Measurements from ENCODE around the gene DPEP2NB.
"Not testable (repeated sequence)": the region's sequence is repeated elsewhere in the genome, so short reads cannot be mapped to it uniquely, and the experiment has no call there.

DPEP2NB gene

DNA sequence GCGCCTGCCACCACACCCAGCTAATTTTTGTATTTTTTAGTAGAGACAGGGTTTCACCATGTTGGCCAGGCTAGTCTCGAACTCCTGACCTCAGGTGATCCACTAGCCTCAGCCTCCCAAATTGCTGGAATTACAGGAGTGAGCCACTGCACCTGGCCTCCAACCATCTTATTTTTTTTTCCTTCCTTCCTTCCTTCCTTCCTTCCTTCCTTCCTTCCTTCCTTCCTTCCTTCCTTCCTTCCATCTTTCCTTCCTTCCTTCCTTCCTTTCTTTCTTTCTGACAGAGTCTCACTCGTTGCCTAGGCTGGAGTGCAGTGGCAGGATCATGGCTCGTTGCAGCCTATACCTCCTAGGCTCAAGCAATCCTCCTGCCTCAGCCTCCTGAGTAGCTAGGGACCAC is 5.8 kb downstream of the DPEP2NB start:
- not testable (repeated sequence) for DNase-seq

DNA sequence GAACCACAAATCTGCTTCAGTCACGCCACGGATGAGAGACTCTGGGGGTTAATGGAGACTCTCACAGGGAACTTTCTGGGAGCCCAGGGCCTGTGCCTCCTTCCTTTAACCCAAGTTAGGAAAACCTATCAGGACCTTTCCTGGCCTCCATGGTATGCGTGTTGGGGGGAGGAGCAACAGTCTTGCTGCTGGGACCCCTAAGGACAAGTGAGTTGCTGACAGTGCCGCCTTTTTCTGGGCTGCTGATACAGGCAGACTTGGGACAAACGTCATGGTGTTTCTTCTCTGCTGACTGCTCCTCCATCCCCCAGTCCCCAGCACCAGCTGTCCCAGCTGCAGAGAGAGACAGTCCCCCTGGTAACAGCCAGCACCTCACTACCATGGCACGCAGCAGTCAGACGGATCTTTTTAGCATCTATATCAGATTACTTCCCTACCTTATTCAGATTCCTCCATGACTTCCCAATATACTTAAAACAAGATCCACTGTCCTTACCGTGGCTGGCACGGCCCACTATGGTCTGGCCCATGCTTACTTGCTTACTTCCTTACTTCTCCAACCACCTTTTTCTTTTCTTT is 6.5 kb downstream of the DPEP2NB start:
- DNase-seq = no peak

DNA sequence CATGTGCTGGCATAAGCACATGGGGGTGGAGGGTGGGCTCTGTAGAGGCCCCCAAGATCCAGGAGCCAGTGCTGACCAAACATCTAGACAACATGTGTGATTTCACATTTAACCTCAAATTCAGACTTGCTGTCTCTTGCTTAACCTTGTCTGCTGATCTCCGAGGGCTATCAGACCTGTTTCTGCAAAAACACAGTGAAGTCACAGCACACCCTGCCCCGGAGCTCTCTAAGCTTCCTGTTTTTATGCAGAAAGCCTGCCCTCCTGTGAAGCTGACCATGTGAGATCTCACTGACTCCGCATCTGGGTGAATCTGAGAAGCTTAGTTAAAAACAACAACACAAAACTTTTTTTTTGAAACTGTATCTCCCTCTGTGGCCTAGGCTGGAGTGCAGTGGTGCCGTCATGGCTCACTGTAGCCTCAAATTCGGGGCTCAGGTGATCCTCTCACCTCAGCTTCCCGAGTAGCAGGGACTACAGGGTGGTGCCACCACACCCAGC is 9.9 kb downstream of the DPEP2NB start:
- peak; percentile 96 for DNase-seq

- peak; percentile 17 for DNase-seq
Observed at GRCh38 chr16:68005211-68005610, 10.5 kb downstream of the DPEP2NB start.

DNA sequence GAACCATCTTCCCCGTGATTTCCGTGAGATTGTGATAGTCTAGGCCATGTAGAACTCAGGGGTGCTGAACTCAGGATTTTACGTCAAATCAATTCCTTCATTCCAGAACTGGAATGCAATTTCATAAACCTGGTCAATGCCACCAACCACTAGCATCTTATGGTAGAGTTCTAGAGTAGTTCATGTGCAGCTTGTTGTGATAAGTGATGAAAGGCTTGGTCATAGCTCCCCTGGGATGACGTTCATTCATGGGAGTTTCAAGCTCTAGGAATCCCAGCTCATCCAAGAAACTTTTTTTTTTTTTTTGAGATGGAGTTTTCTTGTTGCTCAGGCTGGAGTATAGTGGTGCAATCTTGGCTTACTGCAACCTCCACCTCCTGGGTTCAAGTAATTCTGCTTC is 12.7 kb downstream of the DPEP2NB start:
- no peak for DNase-seq

DNA sequence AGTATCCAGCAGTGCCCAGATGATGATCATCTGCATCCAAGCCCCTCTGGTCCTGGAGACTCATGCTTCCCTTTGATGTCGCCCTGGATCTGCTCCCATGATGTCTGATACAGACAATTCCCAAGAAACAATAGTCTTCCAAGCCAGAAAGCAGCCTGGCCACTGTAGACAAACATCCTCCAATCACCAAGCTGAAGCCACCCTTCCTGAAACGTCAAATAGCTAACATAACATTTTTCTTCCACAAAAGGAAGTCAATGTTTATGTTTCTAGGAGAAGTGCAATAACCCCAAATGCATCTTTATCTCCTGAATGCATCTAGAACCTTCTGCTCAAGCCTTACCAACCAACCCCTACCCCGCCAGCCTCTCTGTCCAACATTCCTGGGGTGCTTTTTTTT is 15.3 kb downstream of the DPEP2NB start:
- DNase-seq = peak; percentile 13

- DNase-seq = peak; percentile 77
Observed at GRCh38 chr16:67999985-68000384, 15.7 kb downstream of the DPEP2NB start.

- DNase-seq = peak; percentile 90
Observed at GRCh38 chr16:67998779-67999688, 16.7 kb downstream of the DPEP2NB start, which contains the start of gene DPEP2. TSS of gene DPEP2 (minus strand) at chr16:67999484. CDS start at chr16:67993212, 6,272 bp downstream.

GRCh38 chr16:67998231-67998778 is 17.4 kb downstream of the DPEP2NB start:
- DNase-seq = not testable (repeated sequence)

- no peak for DNase-seq
Observed at GRCh38 chr16:67996666-67997065, 19.0 kb downstream of the DPEP2NB start.

DNA sequence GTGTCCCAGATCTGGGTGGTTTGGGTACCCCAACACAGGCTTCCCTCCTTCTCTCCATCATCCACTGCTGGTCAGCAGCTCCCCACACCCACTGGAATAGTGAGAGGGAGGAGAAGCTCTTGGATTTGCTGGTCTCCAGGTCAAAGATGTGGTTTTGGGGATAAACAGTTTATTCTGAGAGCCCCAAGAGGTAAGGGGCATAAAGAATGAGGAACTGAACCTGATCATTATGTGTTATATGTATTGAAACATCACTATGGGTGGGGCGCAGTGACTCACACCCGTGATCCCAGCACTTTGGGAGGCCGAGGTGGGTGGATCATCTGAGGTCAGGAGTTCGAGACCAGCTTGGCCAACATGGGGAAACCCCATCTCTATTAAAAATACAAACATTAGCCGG is 20.3 kb downstream of the DPEP2NB start:
- DNase-seq = peak; percentile 83

DNA sequence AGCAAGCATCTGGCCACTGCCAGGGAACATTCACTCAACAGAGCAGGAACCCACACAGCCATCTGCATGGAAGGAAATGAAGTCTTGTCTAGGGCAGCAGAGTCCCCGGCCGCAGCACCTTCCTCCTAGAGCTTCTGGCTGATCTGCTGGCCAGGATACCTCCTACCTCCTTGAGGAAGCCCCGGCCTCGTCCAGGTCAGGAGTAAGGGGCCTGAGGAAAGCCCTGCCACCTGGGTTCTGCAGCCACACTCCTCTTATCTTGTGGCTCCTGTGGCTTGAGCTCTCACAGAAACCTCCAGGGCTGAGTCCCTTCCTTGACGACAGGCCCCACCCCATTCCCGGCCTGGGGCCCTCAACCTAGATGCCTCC is 21.7 kb downstream of the DPEP2NB start:
- not testable (repeated sequence) for DNase-seq

DNA sequence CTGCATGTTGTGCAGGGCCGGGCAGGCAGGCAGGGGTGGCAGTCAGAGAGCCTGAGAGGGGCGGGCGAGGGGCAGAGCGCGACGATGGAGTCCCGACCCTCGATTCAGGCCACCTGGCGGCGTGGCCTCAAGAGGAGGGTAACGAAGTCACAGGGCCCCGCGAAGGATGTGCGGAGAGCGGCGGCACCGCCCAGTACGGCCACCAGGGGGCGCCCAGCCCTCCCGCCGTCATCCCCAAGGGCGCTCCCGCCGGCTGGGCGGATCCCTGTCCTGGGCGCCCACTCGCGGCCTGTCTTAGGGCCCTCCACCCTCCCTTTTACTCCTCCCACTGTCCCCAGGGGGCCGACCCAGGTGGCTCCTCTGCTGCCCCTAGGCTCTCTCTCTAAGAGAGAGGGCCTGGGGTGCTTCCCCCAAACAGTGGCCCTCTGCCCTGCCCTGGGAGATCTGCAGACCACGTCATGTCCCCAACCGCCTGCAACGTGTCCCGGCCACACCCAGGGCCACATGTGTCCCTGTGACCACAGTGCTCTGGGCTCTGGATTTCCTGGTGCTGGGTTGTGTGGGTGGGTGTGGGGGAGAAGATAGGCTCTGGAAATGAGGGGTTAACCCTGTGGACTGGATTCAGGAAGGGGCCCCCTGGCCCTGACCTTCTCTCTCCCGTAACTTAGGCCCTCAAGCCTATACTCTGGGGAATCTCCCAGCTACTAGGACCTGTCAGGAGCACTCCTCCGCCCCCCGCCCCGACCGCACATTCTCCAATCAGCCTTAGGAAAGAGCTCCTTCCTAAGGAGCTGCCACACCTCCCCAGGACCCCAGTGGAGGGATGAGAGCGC is 22.3 kb downstream of the DPEP2NB start:
- DNase-seq = peak; percentile 89

DNA sequence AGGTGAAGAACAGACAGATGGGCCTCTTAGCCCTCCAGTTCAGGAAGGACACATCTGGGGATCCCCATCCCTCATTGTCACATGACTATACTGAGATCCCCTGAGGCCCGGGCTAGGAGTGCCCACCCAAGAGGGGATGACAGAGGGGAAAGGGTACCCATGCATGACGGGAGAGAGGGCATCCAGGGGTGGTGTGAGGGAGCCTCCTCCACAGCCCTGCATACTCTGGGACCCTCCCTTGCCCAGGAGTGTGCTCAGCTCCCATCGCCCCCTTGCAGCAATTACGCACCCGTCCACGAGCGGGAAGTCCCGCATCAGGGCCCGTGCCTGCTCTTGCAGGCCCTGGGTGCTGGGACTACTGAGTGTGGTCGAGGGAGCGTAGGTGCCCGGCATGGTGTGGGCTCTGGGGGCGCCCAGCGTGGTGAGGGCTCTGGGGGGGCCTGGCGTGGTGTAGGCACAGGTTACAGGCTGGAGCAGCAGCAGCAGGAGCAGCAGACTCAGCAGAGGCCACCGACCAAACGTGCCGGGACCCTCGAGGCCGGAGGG is 23.0 kb downstream of the DPEP2NB start:
- DNase-seq = no peak

- no peak for DNase-seq
Observed at GRCh38 chr16:67990018-67990386, 25.7 kb downstream of the DPEP2NB start.

GRCh38 chr16:67989322-67990017 is 26.2 kb downstream of the DPEP2NB start:
- no peak for DNase-seq

- no peak for DNase-seq
Observed at GRCh38 chr16:67988675-67989074, 27.0 kb downstream of the DPEP2NB start.

DNA sequence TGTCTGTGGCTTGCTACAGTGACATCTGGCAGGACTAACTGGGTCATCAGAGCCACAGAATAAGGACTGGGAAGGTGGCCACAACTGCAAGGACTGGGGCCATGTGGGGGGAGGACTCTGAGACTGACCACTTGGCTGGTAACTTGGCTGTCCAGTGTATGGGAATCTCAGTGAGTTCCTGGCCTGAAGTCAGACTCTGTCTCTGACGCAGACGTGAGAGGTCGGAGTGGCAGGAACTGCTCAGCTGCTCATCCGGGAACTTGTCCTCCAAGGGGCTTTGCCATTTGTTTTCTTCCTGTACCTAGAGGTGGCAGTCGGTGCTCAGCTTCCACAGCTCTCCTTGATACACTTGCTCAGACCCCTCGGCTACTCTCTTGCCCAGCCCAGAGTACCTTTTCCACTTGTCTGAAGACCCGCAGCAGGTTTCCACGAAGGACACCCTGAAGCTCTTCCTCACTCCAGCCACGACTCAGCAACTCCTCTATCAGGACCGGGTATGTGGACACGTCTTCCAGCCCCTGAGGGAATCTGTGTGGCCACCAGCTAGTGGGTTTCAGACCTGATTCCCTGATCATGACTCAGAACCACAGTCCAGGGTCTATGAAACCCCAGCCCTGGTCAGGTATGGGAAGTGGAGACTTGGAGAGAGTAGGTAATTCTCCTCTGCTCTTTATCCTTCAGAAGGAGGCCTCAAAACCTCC is 28.1 kb downstream of the DPEP2NB start:
- no peak for DNase-seq

DNA sequence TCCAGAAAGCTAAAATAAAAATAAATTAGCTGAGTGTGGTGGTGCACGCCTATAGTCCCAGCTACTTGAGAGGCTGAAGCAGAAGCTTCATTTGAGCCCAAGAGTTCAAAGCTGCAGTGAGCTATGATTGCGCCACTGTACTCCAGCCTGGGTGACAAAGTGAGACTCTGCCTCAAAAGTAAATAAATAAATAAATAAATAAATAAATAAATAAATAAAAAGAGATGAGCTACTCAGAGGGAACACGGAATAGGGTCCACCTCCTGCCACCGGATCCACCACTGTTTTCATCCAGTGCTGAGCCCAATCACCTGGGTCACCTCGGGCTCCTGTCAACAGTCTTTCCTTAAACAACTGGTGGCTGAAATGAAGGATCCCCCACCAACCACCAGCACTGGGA is 28.8 kb downstream of the DPEP2NB start:
- DNase-seq = no peak

DNA sequence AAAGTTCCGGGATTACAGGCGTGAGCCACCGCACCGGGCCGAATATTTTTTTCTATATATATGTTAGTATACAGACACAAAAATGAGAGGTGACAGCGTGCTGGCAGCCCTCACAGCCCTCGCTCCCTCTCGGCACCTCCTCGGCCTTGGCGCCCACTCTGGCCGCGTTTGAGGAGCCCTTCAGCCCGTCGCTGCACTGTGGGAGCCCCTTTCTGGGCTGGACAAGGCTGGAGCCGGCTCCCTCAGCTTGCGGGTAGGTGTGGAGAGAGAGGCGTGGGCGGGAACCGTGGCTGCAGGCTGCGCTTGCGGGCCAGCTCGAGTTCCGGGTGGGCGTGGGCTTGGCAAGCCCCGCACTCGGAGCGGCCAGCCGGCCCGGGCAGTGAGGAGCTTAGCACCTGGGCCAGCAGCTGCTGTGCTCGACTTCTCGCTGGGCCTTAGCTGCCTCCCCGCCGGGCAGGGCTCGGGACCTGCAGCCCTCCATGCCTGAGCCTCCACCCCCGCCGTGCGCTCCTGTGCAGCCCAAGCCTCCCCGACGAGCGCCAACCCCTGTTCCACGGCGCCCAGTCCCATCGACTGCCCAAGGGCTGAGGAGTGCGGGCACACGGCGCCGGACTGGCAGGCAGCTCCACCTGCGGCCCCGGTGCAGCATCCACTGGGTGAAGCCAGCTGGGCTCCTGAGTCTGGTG is 33.6 kb downstream of the DPEP2NB start:
- DNase-seq = no peak

Data from inflammatory macrophage treated with lipopolysaccharide for 4 hours (primary cell).